GM23338 (cell line): ENCODE measurements around the gene KIAA1755. TPM values are rescaled to one million over a fixed set of nuclear protein-coding genes. Genes with fewer than 3 reads are reported as not detected.

Experiments
- ATAC-seq: fragments of 200-7000 bp; cut with Tn5 transposase; 3 replicates; pipeline ENCODE4 v1.9.1; 2020
- DNase-seq: peaks from one replicate; pipeline ENCODE4 v3.0.0-alpha.2; 2015; ENCODE audit warnings: low spot score
- H2AFZ ChIP-seq: fragments of 200-600 bp; sonication (generic); 2 replicates; pipeline ENCODE4 v1.8.0; 2016; ENCODE audit warnings: antibody characterized with exemption, mild to moderate bottlenecking, moderate library complexity
- H3F3A ChIP-seq: fragments of 200-600 bp; sonication (generic); replicated peaks from 2 replicates; pipeline ENCODE4 v1.8.0; 2017; ENCODE audit warnings: antibody characterized with exemption, mixed run types, low read depth
- H3K27ac ChIP-seq: fragments of 200-600 bp; sonication (generic); 2 replicates; pipeline ENCODE4 v1.6.1; 2016; ENCODE audit warnings: low read depth
- H3K27me3 ChIP-seq: fragments of 200-600 bp; sonication (generic); 2 replicates; pipeline ENCODE4 v1.8.0; 2016; ENCODE audit warnings: mild to moderate bottlenecking, mixed run types, moderate library complexity; ENCODE audit not compliant: insufficient read depth
- H3K36me3 ChIP-seq: fragments of 200-600 bp; sonication (generic); 2 replicates; pipeline ENCODE4 v1.8.0; 2016; ENCODE audit warnings: mild to moderate bottlenecking; ENCODE audit not compliant: insufficient read depth
- H3K4me1 ChIP-seq: fragments of 200-600 bp; sonication (generic); 2 replicates; pipeline ENCODE4 v1.8.0; 2016; ENCODE audit warnings: mild to moderate bottlenecking, moderate library complexity; ENCODE audit not compliant: insufficient read depth
- H3K4me2 ChIP-seq: fragments of 200-600 bp; sonication (generic); 2 replicates; pipeline ENCODE4 v1.7.1; 2017; ENCODE audit warnings: mixed run types
- H3K4me3 ChIP-seq: fragments of 200-600 bp; sonication (generic); 2 replicates; pipeline ENCODE4 v1.6.1; 2016; ENCODE audit warnings: mixed run types
- H3K79me2 ChIP-seq: fragments of 200-600 bp; sonication (generic); replicated peaks from 2 replicates; pipeline ENCODE4 v1.8.0; 2017; ENCODE audit warnings: mild to moderate bottlenecking; ENCODE audit not compliant: insufficient read depth
- H3K9me2 ChIP-seq: fragments of 200-600 bp; sonication (generic); 2 replicates; pipeline ENCODE4 v1.8.0; 2017; ENCODE audit not compliant: insufficient read depth
- H4K20me1 ChIP-seq: fragments of 200-600 bp; sonication (generic); replicated peaks from 2 replicates; pipeline ENCODE4 v1.8.0; 2017; ENCODE audit warnings: mild to moderate bottlenecking; ENCODE audit not compliant: insufficient read depth
- H3K27ac Mint-ChIP-seq: 2 replicates; pipeline ENCODE4 v1.8.0; 2020; ENCODE audit warnings: inconsistent platforms, mild to moderate bottlenecking, moderate library complexity, mixed read lengths
- H3K27me3 Mint-ChIP-seq: 3 replicates; pipeline ENCODE4 v1.8.0; 2022; ENCODE audit warnings: low read depth, mild to moderate bottlenecking, moderate library complexity, mixed read lengths, inconsistent platforms; ENCODE audit not compliant: insufficient read depth, poor library complexity
- H3K36me3 Mint-ChIP-seq: 3 replicates; pipeline ENCODE4 v1.8.0; 2021; ENCODE audit warnings: low read depth, mild to moderate bottlenecking, inconsistent platforms, moderate library complexity, mixed read lengths
- H3K4me1 Mint-ChIP-seq: 3 replicates; pipeline ENCODE4 v1.8.0; 2020; ENCODE audit warnings: mild to moderate bottlenecking, inconsistent platforms, mixed read lengths
- H3K4me3 Mint-ChIP-seq: 3 replicates; pipeline ENCODE4 v1.8.0; 2021; ENCODE audit warnings: moderate library complexity, mild to moderate bottlenecking, inconsistent platforms, mixed read lengths
- H3K9me3 Mint-ChIP-seq: 3 replicates; pipeline ENCODE4 v1.8.0; 2020; ENCODE audit warnings: moderate library complexity, mild to moderate bottlenecking, inconsistent platforms, mixed read lengths
- CREB1 ChIP-seq: fragments of 250-450 bp; sonication (Bioruptor Pico); IDR thresholded peaks from 2 replicates; pipeline ENCODE4 v1.5.0; 2020; ENCODE audit warnings: low read depth, mild to moderate bottlenecking, moderate library complexity
- EZH2 ChIP-seq: fragments of 200-600 bp; sonication (generic); IDR thresholded peaks from one replicate; pipeline ENCODE4 v1.8.0; 2017; ENCODE audit warnings: antibody characterized with exemption, mild to moderate bottlenecking, low read depth; ENCODE audit not compliant: unreplicated experiment
- EZH2phosphoT487 ChIP-seq: fragments of 200-600 bp; sonication (generic); IDR thresholded peaks from one replicate; pipeline ENCODE4 v1.8.1; 2018; ENCODE audit warnings: antibody characterized with exemption; ENCODE audit not compliant: unreplicated experiment
- JUNB ChIP-seq: IDR thresholded peaks from one replicate; pipeline ENCODE4 v1.6.1; 2016; ENCODE audit warnings: antibody characterized with exemption; ENCODE audit not compliant: unreplicated experiment
- POLR2AphosphoS5 ChIP-seq: IDR thresholded peaks from 2 replicates; pipeline ENCODE4 v1.6.1; 2016; ENCODE audit warnings: antibody characterized with exemption, low read depth
- STAT1 ChIP-seq: IDR thresholded peaks from one replicate; pipeline ENCODE4 v1.6.1; 2016; ENCODE audit warnings: antibody characterized with exemption; ENCODE audit not compliant: unreplicated experiment
- ZNF331 ChIP-seq: fragments of 250-450 bp; sonication (Bioruptor Pico); IDR thresholded peaks from 2 replicates; pipeline ENCODE4 v1.5.0; 2020; ENCODE audit warnings: low read depth, mild to moderate bottlenecking, moderate library complexity
- polyA plus RNA-seq: library from polyadenylated mRNA; unstranded; fragments of >200 nt; fragmentation: Nextera tagmentation; extraction: Ambion mirVana; gene quantifications from 2 replicates; pipeline ENCODE4 v1.2.1, GENCODE V29; 2016
- total RNA-seq: library from RNA; depleted of rRNA; stranded (reverse); fragments of >200 nt; shearing (Covaris generic); gene quantifications from 2 replicates; pipeline ENCODE4 v1.2.3, GENCODE V29; 2014
- TF ChIP-seq, protein P1 (sequence below): IDR thresholded peaks from 2 replicates; pipeline ENCODE4 v1.6.1; 2016; ENCODE audit warnings: antibody characterized with exemption
- TF ChIP-seq, protein P2 (sequence below): IDR thresholded peaks from one replicate; pipeline ENCODE4 v1.6.1; 2018; ENCODE audit warnings: antibody characterized with exemption; ENCODE audit not compliant: unreplicated experiment
- TF ChIP-seq, protein P3 (sequence below): fragments of 250-450 bp; sonication (Bioruptor Pico); IDR thresholded peaks from 2 replicates; pipeline ENCODE4 v1.5.0; 2020; ENCODE audit warnings: mild to moderate bottlenecking, moderate library complexity

Gene KIAA1755
- total and polyA plus RNA-seq, 2 experiments from 2014 or later, result 0.28 TPM; not detected in 1

DNA sequence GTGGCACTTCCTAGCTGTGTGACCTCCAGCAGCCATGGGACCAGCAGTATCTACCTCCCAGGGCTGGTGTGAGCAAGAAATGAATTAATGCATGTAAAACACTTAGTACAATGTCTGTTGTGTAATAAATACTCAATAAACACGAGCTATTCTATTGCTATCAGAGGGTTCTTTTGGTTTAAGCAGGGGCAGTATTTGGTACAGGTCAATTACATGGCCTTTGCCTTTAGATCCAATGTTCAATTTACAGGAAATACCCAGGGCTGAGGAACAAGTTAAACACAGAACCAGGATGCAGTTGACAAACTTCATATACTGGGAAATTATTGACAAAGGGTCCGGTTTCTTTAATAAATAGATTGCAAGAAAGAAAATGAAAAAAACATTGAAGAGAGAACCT is 98.4 kb downstream of the KIAA1755 start:
- no peaks in the 10 kb centered on the region for H3K9me2 ChIP-seq
- TF ChIP-seq, protein P1, sequence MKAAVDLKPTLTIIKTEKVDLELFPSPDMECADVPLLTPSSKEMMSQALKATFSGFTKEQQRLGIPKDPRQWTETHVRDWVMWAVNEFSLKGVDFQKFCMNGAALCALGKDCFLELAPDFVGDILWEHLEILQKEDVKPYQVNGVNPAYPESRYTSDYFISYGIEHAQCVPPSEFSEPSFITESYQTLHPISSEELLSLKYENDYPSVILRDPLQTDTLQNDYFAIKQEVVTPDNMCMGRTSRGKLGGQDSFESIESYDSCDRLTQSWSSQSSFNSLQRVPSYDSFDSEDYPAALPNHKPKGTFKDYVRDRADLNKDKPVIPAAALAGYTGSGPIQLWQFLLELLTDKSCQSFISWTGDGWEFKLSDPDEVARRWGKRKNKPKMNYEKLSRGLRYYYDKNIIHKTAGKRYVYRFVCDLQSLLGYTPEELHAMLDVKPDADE, result no peak
- TF ChIP-seq EZH2phosphoT487 (no peak), CREB1 (CRISPR knock-in tag) (no peak), EZH2 (no peak)
- DNase-seq (no peak), ATAC-seq (no peak)
- Mint-ChIP-seq H3K36me3 (no peaks in the 10 kb centered on the region), H3K4me3 (no peak overlapping the region), H3K9me3 (no peaks in the 10 kb centered on the region), H3K27me3 (peaks cover 8% of the 10 kb centered on the region), H3K27ac (no peak overlapping the region), H3K4me1 (no peaks in the 10 kb centered on the region; the same call in 1 of the 3 replicates)
- no peak overlapping the region for H3K4me2 ChIP-seq
- no peaks in the 10 kb centered on the region for H3K4me1 ChIP-seq
- no peaks in the 10 kb centered on the region for H3K79me2 ChIP-seq
- H3K27me3 ChIP-seq, result no peaks in the 10 kb centered on the region
- no peaks in the 10 kb centered on the region for H3K36me3 ChIP-seq
- no peak overlapping the region for H3K4me3 ChIP-seq
- H3F3A ChIP-seq, result no peaks in the 10 kb centered on the region
- no peaks in the 10 kb centered on the region for H4K20me1 ChIP-seq
- H2AFZ ChIP-seq, result no peak overlapping the region
- H3K27ac ChIP-seq, result no peak overlapping the region

DNA sequence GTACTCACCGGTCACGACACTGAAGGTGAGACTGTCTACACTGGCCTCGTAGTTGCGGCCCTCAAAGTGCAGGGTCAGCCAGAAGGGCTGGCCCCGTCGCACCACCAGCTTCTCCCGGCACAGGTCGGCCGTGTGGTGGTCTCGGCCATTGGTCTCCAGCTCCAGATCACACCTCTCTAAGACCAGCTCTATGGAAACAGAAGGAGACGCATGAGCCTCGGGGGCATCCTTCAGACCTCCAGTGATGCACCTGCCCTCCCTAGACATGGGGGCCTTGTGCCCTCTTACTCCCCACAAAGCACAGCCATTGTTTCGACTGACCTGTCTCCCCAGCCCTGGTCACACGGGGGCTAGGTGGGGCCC is 99.1 kb downstream of the KIAA1755 start:
- Mint-ChIP-seq H3K4me3 (no peak overlapping the region), H3K27ac (no peak overlapping the region), H3K27me3 (peaks cover 8% of the 10 kb centered on the region), H3K4me1 (no peaks in the 10 kb centered on the region; the same call in 1 of the 3 replicates), H3K36me3 (no peaks in the 10 kb centered on the region), H3K9me3 (no peaks in the 10 kb centered on the region)
- Histone ChIP-seq H3K27ac (no peak overlapping the region), H3K79me2 (no peaks in the 10 kb centered on the region), H3K4me2 (no peak overlapping the region), H3K36me3 (no peaks in the 10 kb centered on the region), H3K27me3 (no peaks in the 10 kb centered on the region), H3K4me1 (no peaks in the 10 kb centered on the region), H2AFZ (no peak overlapping the region), H3F3A (no peaks in the 10 kb centered on the region), H4K20me1 (no peaks in the 10 kb centered on the region), H3K9me2 (no peaks in the 10 kb centered on the region), H3K4me3 (no peak overlapping the region)
- no peak for ATAC-seq
- no peak for DNase-seq
- TF ChIP-seq ZNF331 (CRISPR knock-in tag) (no peak), STAT1 (no peak), POLR2AphosphoS5 (no peak), JUNB (no peak), EZH2phosphoT487 (no peak), CREB1 (CRISPR knock-in tag) (no peak), EZH2 (no peak)
- TF ChIP-seq, protein P2, sequence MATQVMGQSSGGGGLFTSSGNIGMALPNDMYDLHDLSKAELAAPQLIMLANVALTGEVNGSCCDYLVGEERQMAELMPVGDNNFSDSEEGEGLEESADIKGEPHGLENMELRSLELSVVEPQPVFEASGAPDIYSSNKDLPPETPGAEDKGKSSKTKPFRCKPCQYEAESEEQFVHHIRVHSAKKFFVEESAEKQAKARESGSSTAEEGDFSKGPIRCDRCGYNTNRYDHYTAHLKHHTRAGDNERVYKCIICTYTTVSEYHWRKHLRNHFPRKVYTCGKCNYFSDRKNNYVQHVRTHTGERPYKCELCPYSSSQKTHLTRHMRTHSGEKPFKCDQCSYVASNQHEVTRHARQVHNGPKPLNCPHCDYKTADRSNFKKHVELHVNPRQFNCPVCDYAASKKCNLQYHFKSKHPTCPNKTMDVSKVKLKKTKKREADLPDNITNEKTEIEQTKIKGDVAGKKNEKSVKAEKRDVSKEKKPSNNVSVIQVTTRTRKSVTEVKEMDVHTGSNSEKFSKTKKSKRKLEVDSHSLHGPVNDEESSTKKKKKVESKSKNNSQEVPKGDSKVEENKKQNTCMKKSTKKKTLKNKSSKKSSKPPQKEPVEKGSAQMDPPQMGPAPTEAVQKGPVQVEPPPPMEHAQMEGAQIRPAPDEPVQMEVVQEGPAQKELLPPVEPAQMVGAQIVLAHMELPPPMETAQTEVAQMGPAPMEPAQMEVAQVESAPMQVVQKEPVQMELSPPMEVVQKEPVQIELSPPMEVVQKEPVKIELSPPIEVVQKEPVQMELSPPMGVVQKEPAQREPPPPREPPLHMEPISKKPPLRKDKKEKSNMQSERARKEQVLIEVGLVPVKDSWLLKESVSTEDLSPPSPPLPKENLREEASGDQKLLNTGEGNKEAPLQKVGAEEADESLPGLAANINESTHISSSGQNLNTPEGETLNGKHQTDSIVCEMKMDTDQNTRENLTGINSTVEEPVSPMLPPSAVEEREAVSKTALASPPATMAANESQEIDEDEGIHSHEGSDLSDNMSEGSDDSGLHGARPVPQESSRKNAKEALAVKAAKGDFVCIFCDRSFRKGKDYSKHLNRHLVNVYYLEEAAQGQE, result no peak
- TF ChIP-seq, protein P3, sequence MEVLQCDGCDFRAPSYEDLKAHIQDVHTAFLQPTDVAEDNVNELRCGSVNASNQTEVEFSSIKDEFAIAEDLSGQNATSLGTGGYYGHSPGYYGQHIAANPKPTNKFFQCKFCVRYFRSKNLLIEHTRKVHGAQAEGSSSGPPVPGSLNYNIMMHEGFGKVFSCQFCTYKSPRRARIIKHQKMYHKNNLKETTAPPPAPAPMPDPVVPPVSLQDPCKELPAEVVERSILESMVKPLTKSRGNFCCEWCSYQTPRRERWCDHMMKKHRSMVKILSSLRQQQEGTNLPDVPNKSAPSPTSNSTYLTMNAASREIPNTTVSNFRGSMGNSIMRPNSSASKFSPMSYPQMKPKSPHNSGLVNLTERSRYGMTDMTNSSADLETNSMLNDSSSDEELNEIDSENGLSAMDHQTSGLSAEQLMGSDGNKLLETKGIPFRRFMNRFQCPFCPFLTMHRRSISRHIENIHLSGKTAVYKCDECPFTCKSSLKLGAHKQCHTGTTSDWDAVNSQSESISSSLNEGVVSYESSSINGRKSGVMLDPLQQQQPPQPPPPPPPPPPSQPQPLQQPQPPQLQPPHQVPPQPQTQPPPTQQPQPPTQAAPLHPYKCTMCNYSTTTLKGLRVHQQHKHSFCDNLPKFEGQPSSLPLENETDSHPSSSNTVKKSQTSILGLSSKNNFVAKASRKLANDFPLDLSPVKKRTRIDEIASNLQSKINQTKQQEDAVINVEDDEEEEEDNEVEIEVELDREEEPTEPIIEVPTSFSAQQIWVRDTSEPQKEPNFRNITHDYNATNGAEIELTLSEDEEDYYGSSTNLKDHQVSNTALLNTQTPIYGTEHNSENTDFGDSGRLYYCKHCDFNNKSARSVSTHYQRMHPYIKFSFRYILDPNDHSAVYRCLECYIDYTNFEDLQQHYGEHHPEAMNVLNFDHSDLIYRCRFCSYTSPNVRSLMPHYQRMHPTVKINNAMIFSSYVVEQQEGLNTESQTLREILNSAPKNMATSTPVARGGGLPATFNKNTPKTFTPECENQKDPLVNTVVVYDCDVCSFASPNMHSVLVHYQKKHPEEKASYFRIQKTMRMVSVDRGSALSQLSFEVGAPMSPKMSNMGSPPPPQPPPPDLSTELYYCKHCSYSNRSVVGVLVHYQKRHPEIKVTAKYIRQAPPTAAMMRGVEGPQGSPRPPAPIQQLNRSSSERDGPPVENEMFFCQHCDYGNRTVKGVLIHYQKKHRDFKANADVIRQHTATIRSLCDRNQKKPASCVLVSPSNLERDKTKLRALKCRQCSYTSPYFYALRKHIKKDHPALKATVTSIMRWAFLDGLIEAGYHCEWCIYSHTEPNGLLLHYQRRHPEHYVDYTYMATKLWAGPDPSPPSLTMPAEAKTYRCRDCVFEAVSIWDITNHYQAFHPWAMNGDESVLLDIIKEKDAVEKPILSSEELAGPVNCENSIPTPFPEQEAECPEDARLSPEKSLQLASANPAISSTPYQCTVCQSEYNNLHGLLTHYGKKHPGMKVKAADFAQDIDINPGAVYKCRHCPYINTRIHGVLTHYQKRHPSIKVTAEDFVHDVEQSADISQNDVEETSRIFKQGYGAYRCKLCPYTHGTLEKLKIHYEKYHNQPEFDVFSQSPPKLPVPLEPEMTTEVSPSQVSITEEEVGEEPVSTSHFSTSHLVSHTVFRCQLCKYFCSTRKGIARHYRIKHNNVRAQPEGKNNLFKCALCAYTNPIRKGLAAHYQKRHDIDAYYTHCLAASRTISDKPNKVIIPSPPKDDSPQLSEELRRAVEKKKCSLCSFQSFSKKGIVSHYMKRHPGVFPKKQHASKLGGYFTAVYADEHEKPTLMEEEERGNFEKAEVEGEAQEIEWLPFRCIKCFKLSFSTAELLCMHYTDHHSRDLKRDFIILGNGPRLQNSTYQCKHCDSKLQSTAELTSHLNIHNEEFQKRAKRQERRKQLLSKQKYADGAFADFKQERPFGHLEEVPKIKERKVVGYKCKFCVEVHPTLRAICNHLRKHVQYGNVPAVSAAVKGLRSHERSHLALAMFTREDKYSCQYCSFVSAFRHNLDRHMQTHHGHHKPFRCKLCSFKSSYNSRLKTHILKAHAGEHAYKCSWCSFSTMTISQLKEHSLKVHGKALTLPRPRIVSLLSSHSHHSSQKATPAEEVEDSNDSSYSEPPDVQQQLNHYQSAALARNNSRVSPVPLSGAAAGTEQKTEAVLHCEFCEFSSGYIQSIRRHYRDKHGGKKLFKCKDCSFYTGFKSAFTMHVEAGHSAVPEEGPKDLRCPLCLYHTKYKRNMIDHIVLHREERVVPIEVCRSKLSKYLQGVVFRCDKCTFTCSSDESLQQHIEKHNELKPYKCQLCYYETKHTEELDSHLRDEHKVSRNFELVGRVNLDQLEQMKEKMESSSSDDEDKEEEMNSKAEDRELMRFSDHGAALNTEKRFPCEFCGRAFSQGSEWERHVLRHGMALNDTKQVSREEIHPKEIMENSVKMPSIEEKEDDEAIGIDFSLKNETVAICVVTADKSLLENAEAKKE (CRISPR knock-in tag), result no peak
- TF ChIP-seq, protein P1, result no peak
